ENCODE results near the gene ANO7. TPM values are rescaled to one million over a fixed set of nuclear protein-coding genes. Genes with fewer than 3 reads are reported as not detected.

ANO7 gene
- total RNA-seq, 2 experiments from 2014 or later: 0.14 to 0.25 TPM

Other genes starting within 250 kb of the ANO7 start
- gene SNED1, start 190.1 kb upstream of the ANO7 start, total RNA-seq: 10 to 100 TPM; 42.0 to 42.7 TPM
- gene MTERF4, start 86.4 kb upstream of the ANO7 start, total RNA-seq: 10 to 100 TPM; 84.0 to 87.5 TPM
- 10 to 100 TPM; 78.0 to 87.9 TPM for gene PASK, start 39.2 kb upstream of the ANO7 start, total RNA-seq
- gene PPP1R7, start 38.2 kb upstream of the ANO7 start, total RNA-seq: 10 to 100 TPM; 36.4 to 38.2 TPM
- 10 to 100 TPM; 82.0 to 97.9 TPM for gene HDLBP, start 127.0 kb downstream of the ANO7 start, total RNA-seq
- gene SEPTIN2, start 127.2 kb downstream of the ANO7 start, total RNA-seq: 100 to 1,000 TPM; 189 to 196 TPM
- gene FARP2, start 167.6 kb downstream of the ANO7 start, total RNA-seq: 10 to 100 TPM; 17.2 to 18.3 TPM

Data from CD4-positive, alpha-beta T cell (primary cell).